Astrocyte (in vitro differentiated cells and primary cell): Measurements from ENCODE around the gene DLGAP4. TPM values are rescaled to one million over a fixed set of nuclear protein-coding genes. Genes with fewer than 3 reads are reported as not detected.

Experiments
- DNase-seq: peaks from one replicate; pipeline ENCODE4 v3.0.0-alpha.2; 2010; ENCODE audit warnings: low read depth
- FAIRE-seq: peaks from 2 replicates; lab custom pipeline; 2011; peaks lifted over from hg19 to GRCh38; lab: Jason Lieb, UNC
- H2AFZ ChIP-seq: 2 replicates; pipeline ENCODE4 v1.6.0; 2012; ENCODE audit warnings: low read depth, low read length, inconsistent platforms
- H3K27ac ChIP-seq: 2 replicates; pipeline ENCODE4 v1.5.1; 2011; ENCODE audit warnings: low read depth, low read length, inconsistent platforms
- H3K27me3 ChIP-seq: 2 replicates; pipeline ENCODE4 v1.6.0; 2011; ENCODE audit warnings: low read length, inconsistent platforms; ENCODE audit not compliant: insufficient read depth
- H3K36me3 ChIP-seq: 2 replicates; pipeline ENCODE4 v1.5.1; 2011; ENCODE audit warnings: low read length, inconsistent platforms; ENCODE audit not compliant: insufficient read depth
- H3K4me1 ChIP-seq: 2 replicates; pipeline ENCODE4 v1.5.1; 2011; ENCODE audit warnings: low read length, inconsistent platforms; ENCODE audit not compliant: insufficient read depth
- H3K4me2 ChIP-seq: 2 replicates; pipeline ENCODE4 v1.6.0; 2012; ENCODE audit warnings: low read length, inconsistent platforms
- H3K4me3 ChIP-seq: 2 replicates; pipeline ENCODE4 v1.5.1; 2011; ENCODE audit warnings: low read depth, mild to moderate bottlenecking, low read length, inconsistent platforms; ENCODE audit not compliant: insufficient read depth
- H3K79me2 ChIP-seq: 2 replicates; pipeline ENCODE4 v1.6.0; 2012; ENCODE audit warnings: mild to moderate bottlenecking, low read length, inconsistent platforms; ENCODE audit not compliant: insufficient read depth
- H3K9ac ChIP-seq: 2 replicates; pipeline ENCODE4 v1.6.0; 2012; ENCODE audit warnings: mild to moderate bottlenecking, low read length, inconsistent platforms
- H3K9me3 ChIP-seq: 2 replicates; pipeline ENCODE4 v1.5.1; 2012; ENCODE audit warnings: low read depth, mild to moderate bottlenecking, low read length, inconsistent platforms; ENCODE audit not compliant: insufficient read depth
- H4K20me1 ChIP-seq: 2 replicates; pipeline ENCODE4 v1.6.0; 2012; ENCODE audit warnings: low read length, inconsistent platforms; ENCODE audit not compliant: insufficient read depth
- H3K27ac Mint-ChIP-seq: one replicate; pipeline ENCODE4 v1.8.0; 2021; ENCODE audit warnings: mild to moderate bottlenecking, mixed read lengths; ENCODE audit not compliant: unreplicated experiment
- H3K27me3 Mint-ChIP-seq: one replicate; pipeline ENCODE4 v1.8.0; 2021; ENCODE audit warnings: low read depth, mixed read lengths; ENCODE audit not compliant: unreplicated experiment
- H3K36me3 Mint-ChIP-seq: one replicate; pipeline ENCODE4 v1.8.0; 2021; ENCODE audit warnings: low read depth, mixed read lengths; ENCODE audit not compliant: unreplicated experiment
- H3K4me1 Mint-ChIP-seq: one replicate; pipeline ENCODE4 v1.8.0; 2021; ENCODE audit warnings: low read depth, mixed read lengths; ENCODE audit not compliant: unreplicated experiment
- H3K4me3 Mint-ChIP-seq: one replicate; pipeline ENCODE4 v1.8.0; 2021; ENCODE audit warnings: mild to moderate bottlenecking, moderate library complexity, mixed read lengths; ENCODE audit not compliant: unreplicated experiment
- H3K9me3 Mint-ChIP-seq: one replicate; pipeline ENCODE4 v1.8.0; 2021; ENCODE audit warnings: mild to moderate bottlenecking, mixed read lengths; ENCODE audit not compliant: unreplicated experiment
- EZH2 ChIP-seq: IDR thresholded peaks from 2 replicates; pipeline ENCODE4 v1.6.1; 2012; ENCODE audit warnings: mild to moderate bottlenecking, low read length, inconsistent platforms; ENCODE audit not compliant: insufficient read depth
- total RNA-seq: library from RNA; stranded (reverse); gene quantifications from 2 replicates; pipeline ENCODE4 v1.2.1, GENCODE V29; 2021
- TF ChIP-seq, protein P1 (sequence below): IDR thresholded peaks from 2 replicates; pipeline ENCODE4 v1.5.1; 2011; ENCODE audit warnings: low read depth, mild to moderate bottlenecking, inconsistent platforms, low read length, moderate library complexity; ENCODE audit not compliant: insufficient read depth

Gene DLGAP4
- total RNA-seq, 1 donor from 2014 or later, result 135 TPM

DNA sequence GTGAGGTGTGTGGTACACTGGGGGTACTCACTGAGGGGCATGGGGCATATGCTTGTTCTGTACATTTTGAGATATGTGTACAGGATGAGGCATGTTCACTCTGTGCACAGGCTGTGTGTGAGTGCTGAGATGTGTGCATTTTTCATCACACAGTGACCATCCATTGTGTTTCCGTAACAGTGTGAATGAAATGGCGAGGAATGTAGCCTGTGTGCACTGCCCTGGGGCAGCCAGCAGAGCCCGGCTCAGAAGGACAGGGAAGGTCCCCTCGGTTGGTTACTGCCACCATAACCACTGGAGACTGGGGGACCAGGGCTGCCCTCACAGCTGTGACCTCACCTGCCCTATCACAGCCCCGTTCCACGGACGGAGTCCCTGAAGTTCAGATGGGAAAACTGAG, 129.0 kb downstream of the DLGAP4 start:
- Histone ChIP-seq H3K27me3 (peaks cover 8% of the 10 kb centered on the region), H3K79me2 (no peaks in the 10 kb centered on the region), H2AFZ (no peak overlapping the region), H3K4me3 (no peak overlapping the region), H4K20me1 (no peaks in the 10 kb centered on the region), H3K36me3 (no peaks in the 10 kb centered on the region), H3K4me2 (no peak overlapping the region), H3K4me1 (no peaks in the 10 kb centered on the region), H3K9ac (no peak overlapping the region), H3K27ac (no peak overlapping the region), H3K9me3 (no peaks in the 10 kb centered on the region)
- Mint-ChIP-seq H3K27ac (no peak overlapping the region), H3K27me3 (peaks cover 32% of the 10 kb centered on the region), H3K9me3 (no peaks in the 10 kb centered on the region), H3K36me3 (no peaks in the 10 kb centered on the region), H3K4me3 (no peak overlapping the region), H3K4me1 (no peaks in the 10 kb centered on the region)
- FAIRE-seq, result no peak
- DNase-seq, result no peak
- TF ChIP-seq EZH2, result no peak
- TF ChIP-seq, protein P1, sequence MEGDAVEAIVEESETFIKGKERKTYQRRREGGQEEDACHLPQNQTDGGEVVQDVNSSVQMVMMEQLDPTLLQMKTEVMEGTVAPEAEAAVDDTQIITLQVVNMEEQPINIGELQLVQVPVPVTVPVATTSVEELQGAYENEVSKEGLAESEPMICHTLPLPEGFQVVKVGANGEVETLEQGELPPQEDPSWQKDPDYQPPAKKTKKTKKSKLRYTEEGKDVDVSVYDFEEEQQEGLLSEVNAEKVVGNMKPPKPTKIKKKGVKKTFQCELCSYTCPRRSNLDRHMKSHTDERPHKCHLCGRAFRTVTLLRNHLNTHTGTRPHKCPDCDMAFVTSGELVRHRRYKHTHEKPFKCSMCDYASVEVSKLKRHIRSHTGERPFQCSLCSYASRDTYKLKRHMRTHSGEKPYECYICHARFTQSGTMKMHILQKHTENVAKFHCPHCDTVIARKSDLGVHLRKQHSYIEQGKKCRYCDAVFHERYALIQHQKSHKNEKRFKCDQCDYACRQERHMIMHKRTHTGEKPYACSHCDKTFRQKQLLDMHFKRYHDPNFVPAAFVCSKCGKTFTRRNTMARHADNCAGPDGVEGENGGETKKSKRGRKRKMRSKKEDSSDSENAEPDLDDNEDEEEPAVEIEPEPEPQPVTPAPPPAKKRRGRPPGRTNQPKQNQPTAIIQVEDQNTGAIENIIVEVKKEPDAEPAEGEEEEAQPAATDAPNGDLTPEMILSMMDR, result no peak

- TF ChIP-seq EZH2, result no peak
- TF ChIP-seq, protein P1, result no peak
- H2AFZ ChIP-seq, result peak overlapping the region; percentile 68
Measured at GRCh38 chr20:36435592-36436541, 129.7 kb downstream of the DLGAP4 start.

More at GRCh38 chr20:36435592-36436541, 129.7 kb downstream of the DLGAP4 start:
- Histone ChIP-seq H3K27me3 (peaks cover 8% of the 10 kb centered on the region), H3K9ac (no peak overlapping the region), H3K9me3 (no peaks in the 10 kb centered on the region), H4K20me1 (no peaks in the 10 kb centered on the region), H3K4me1 (no peaks in the 10 kb centered on the region), H3K36me3 (no peaks in the 10 kb centered on the region), H3K4me3 (no peak overlapping the region), H3K4me2 (peak overlapping the region; percentile 72), H3K27ac (no peak overlapping the region), H3K79me2 (no peaks in the 10 kb centered on the region)
- Mint-ChIP-seq H3K4me3 (no peak overlapping the region), H3K4me1 (no peaks in the 10 kb centered on the region), H3K27me3 (peaks cover 32% of the 10 kb centered on the region), H3K36me3 (no peaks in the 10 kb centered on the region), H3K9me3 (no peaks in the 10 kb centered on the region), H3K27ac (no peak overlapping the region)
- FAIRE-seq (no peak), DNase-seq (peak; percentile 11)
